GM10248 (cell line): ENCODE data around the gene SMIM33.

Experiments used
- CTCF ChIA-PET: fragments of 300-600 bp; sonication (Branson Sonifier 250); formaldehyde crosslinking; extraction: SDS; loops from one replicate; lab custom pipeline; 2021; ENCODE audit warnings: antibody characterized with exemption; lab: Yijun Ruan, JAX
- POLR2A ChIA-PET: fragments of 350-650 bp; sonication (Branson Sonifier 250); formaldehyde crosslinking; extraction: SDS; loops from one replicate; lab custom pipeline; 2020; ENCODE audit warnings: antibody characterized with exemption; lab: Yijun Ruan, JAX
- DNase-seq: peaks from one replicate; pipeline ENCODE4 v3.0.0; 2012; ENCODE audit errors: extremely low spot score
- CTCF ChIP-seq: IDR thresholded peaks from 2 replicates; pipeline ENCODE4 v1.5.1; 2012; ENCODE audit warnings: mild to moderate bottlenecking, low read depth; ENCODE audit errors: extremely low read depth, missing control alignments, control extremely low read depth

SMIM33 gene

DNA sequence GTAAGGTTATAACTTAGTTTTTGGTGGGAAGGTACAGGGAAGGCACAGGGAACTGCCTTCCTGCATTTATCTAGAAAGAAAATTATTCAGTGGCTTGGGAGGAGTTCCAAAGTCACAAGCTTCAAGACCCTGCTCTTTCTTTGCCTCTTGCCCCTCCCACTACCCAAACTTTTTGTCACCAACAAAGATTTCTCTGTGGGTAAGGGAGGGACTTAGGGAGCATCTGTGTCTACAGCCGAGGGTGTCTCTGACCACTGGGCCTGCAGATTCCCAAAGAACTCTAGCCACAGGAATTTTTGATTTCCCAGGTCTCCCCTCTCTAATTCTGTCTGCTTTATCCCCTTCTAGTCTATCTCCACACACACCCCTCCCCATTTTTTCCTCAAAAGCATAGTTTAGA lies 10.3 kb upstream of the SMIM33 start:
- TF ChIP-seq CTCF: no peak
- CTCF ChIA-PET: interaction anchor here (1.2 to 1.9 kb wide), 3 partner anchors 18 to 58 kb away, joined by 4 to 5 read pairs (median 4); no protein-coding TSS in a partner anchor
- POLR2A ChIA-PET: interaction anchor here (0.6 to 1.6 kb wide), 3 partner anchors 18 to 251 kb away, joined by 4 to 8 read pairs (median 4); partner anchors contain the start of gene DNAJC18
- no peak for DNase-seq

GRCh38 chr5:139461176-139461575 lies 9.6 kb upstream of the SMIM33 start:
- no peak for TF ChIP-seq CTCF
- ChIA-PET POLR2A (no interaction called here), CTCF (interaction anchor here (1.8 to 2.1 kb wide), 3 partner anchors 17 to 59 kb away, joined by 4 to 6 read pairs (median 5); no protein-coding TSS in a partner anchor)
- no peak for DNase-seq

DNA sequence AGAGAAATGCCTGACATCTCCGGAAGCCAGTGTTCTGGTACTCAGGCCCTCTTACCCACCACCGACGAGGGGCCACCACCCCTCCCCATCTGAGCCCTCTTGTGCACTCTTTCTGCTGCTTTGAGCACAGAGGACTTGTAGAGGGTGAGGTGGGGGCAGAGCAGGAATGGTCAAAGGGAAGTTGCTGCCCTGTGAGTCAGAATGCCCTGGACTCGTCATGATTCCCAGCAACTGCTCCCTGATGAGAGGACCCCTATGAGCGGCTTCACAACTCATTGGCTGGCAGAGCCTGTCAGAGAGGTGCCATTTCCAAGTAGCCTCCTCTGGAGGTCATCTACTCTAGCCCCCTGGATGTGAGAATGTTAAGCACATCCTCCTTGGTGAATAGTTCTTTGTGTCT lies 9.1 kb upstream of the SMIM33 start:
- CTCF ChIA-PET: interaction anchor here (1.4 to 2.1 kb wide), 3 partner anchors 16 to 55 kb away, joined by 3 to 6 read pairs (median 5); no protein-coding TSS in a partner anchor
- TF ChIP-seq CTCF: no peak
- POLR2A ChIA-PET: no interaction called here
- no peak for DNase-seq

GRCh38 chr5:139462586-139463276 lies 8.1 kb upstream of the SMIM33 start, which contains the start of gene ECSCR:
Gene ECSCR (minus strand): TSS chr5:139462743. CDS start chr5:139462670, 73 bp downstream.
- no peak for DNase-seq
- no peak for TF ChIP-seq CTCF
- CTCF ChIA-PET: interaction anchor here (1.3 to 2.1 kb wide), 3 partner anchors 50 to 54 kb away, joined by 3 to 6 read pairs (median 3); no protein-coding TSS in a partner anchor
- POLR2A ChIA-PET: no interaction called here

DNA sequence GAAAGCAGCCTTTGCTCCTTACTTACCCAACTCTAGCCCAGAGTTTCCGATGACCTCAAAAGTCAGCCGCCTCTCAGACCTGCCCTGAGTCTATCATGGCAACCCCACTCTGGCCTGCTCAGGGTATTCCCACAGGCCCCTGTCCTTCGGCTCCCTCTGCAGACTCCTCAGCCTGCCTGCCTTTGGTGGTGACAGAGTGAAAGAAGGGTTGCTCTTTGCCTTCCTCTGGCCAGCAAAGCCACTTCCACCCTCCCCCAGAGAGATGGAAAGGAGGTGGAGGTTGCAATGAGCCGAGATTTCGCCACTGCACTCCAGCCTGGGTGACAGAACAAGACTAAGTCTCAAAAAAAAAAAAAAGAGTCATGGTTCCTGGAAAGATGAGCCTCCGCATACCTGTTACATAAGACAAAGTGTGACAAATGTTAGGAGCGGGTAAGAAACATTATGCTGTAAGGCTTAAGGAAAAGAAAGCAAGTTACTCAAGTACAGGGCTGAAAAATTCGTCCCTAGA lies 2.3 kb upstream of the SMIM33 start:
- no peak for DNase-seq
- POLR2A ChIA-PET: no interaction called here

More for the DNA sequence above, 2.3 kb upstream of the SMIM33 start:
- TF ChIP-seq CTCF: peak; percentile 3
- CTCF ChIA-PET: interaction anchor here (1.1 to 1.6 kb wide), 2 partner anchors 13 kb away, joined by 3 to 4 read pairs; no protein-coding TSS in a partner anchor
